Neuron (in vitro differentiated cells): ENCODE results near the gene ZNF563.

ENCODE experiments used
- H2AFZ ChIP-seq: one replicate; pipeline ENCODE4 v1.6.1; 2013; ENCODE audit warnings: low read depth, mild to moderate bottlenecking, inconsistent platforms, low read length, moderate library complexity
- H3K27me3 ChIP-seq: one replicate; pipeline ENCODE4 v1.6.1; 2013; ENCODE audit warnings: low read length; ENCODE audit not compliant: insufficient read depth
- H3K36me3 ChIP-seq: one replicate; pipeline ENCODE4 v1.6.1; 2013; ENCODE audit warnings: low read length; ENCODE audit not compliant: insufficient read depth
- H3K4me1 ChIP-seq: one replicate; pipeline ENCODE4 v1.6.1; 2013; ENCODE audit warnings: low read length; ENCODE audit not compliant: insufficient read depth
- H3K4me3 ChIP-seq: 2 replicates; pipeline ENCODE4 v1.5.1; 2013; ENCODE audit warnings: mild to moderate bottlenecking, low read length, moderate library complexity
- H3K9me3 ChIP-seq: one replicate; pipeline ENCODE4 v1.6.1; 2013; ENCODE audit warnings: low read length

Gene ZNF563

DNA sequence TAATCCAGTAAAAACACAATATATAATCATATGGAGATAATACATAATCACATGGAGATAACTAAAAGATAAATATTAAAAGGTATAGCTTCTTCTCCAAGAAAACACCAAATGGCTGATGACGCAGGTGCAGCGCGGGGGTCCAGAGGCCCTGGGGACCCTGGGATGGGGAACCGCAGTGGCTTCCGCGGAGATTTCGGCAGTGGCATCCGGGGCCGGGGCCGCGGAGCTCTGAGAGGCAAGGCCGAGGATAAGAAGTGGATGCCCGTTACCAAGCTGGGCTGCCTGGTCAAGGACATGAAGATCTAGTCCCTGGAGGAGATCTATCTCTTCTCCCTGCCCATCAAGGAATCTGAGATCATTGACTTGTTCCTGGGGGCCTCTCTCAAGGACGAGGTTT, 49.2 kb downstream of the ZNF563 start:
- no peak overlapping the region for H3K4me3 ChIP-seq
- H2AFZ ChIP-seq: no peak overlapping the region
- no peaks in the 10 kb centered on the region for H3K4me1 ChIP-seq
- H3K9me3 ChIP-seq: peaks cover 42% of the 10 kb centered on the region
- H3K36me3 ChIP-seq: peaks cover 17% of the 10 kb centered on the region
- H3K27me3 ChIP-seq: no peaks in the 10 kb centered on the region

DNA sequence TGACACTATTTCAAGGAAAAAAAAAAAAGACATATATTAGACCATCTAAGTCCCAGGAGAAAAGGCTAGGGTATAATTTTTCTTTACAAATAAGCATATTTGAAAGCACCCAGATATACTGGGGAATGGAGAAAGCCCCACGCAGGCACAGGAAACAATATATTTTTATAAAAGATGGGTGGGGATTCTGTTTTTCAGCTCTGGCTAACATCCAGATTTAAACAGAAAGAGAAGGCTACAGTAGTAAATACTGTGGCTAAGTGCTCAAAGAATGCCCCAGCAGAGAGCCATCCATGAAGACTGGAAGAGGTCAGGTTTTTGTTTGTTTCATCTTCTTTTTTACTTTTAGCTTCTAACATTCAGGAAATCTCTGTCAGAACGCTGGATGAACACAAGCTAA, 54.7 kb downstream of the ZNF563 start:
- no peaks in the 10 kb centered on the region for H3K4me1 ChIP-seq
- H3K9me3 ChIP-seq: peaks cover 49% of the 10 kb centered on the region
- H3K27me3 ChIP-seq: no peaks in the 10 kb centered on the region
- H3K36me3 ChIP-seq: peaks cover 30% of the 10 kb centered on the region
- H3K4me3 ChIP-seq: no peak overlapping the region
- no peak overlapping the region for H2AFZ ChIP-seq

DNA sequence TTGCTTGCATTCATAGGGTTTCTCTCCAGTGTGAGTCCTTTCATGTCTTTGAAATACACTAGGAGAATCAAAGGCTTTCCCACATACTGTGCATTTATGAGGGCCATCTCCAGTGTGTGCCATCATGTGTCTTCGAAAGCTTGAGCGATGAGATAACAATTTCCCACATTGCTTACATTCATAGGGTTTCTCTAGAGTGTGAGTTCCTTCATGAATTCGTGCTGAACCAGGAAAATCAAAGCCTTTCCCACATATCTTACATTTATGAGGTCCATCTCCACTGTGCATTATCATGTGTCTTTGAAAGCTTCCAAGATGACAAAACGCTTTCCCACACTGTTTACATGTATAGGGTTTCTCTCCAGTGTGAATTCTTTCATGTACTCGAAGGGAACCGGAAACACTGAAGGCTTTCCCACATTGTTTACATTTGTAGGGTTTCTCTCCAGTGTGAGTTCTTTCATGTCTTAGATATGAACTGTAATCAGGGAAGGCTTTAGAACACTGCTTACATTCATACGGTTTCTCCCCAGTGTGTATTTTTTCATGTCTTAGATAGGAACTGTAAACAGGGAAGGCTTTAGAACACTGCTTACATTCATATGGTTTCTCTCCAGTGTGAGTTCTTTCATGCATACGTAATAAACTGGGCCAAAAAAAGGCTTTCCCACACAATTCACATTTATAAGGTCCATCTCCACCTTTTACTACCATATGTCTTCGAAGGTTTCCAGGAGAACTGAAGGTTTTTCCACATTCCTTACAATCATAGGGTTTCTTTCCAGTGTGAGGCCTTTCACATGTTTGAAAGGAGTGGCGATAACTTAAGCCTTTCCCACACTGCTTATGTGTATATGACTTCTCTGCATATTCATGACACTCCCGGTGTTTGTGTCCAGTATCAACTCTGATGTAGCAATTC, 60.2 kb downstream of the ZNF563 start:
- no peak overlapping the region for H2AFZ ChIP-seq
- H3K27me3 ChIP-seq: no peaks in the 10 kb centered on the region
- H3K9me3 ChIP-seq: peaks cover 75% of the 10 kb centered on the region
- H3K36me3 ChIP-seq: peaks cover 62% of the 10 kb centered on the region
- no peak overlapping the region for H3K4me3 ChIP-seq
- no peaks in the 10 kb centered on the region for H3K4me1 ChIP-seq

DNA sequence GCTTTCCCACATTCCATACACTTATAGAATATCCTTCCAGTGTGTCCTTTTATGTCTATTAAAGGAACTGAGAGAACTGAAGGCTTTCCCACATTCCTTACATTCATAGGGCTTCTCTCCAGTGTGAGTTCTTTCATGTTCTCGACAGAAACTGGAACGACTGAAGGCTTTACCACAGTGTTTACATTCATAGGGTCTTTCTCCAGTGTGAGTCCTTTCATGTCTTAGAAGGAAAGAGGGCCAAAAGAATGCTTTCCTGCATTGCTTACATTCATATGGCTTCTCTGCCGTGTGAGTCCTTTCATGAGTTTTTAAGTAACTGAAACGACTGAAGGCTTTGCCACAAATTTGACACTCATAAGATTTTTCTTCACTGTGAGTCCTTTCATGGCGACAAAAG, 61.0 kb downstream of the ZNF563 start:
- Histone ChIP-seq H3K9me3 (peaks cover 68% of the 10 kb centered on the region), H3K4me1 (no peaks in the 10 kb centered on the region), H3K36me3 (peaks cover 62% of the 10 kb centered on the region), H2AFZ (no peak overlapping the region), H3K27me3 (no peaks in the 10 kb centered on the region), H3K4me3 (no peak overlapping the region)

- H3K27me3 ChIP-seq: no peaks in the 10 kb centered on the region
- peaks cover 53% of the 10 kb centered on the region for H3K36me3 ChIP-seq
- H3K4me1 ChIP-seq: no peaks in the 10 kb centered on the region
- no peak overlapping the region for H2AFZ ChIP-seq
- H3K9me3 ChIP-seq: peaks cover 60% of the 10 kb centered on the region
- H3K4me3 ChIP-seq: no peak overlapping the region
Observed at GRCh38 chr19:12270854-12271253, 62.6 kb downstream of the ZNF563 start.
